ENCODE data around the gene FAAP20.

FAAP20 gene

GRCh38 chr1:2173546-2174347, 20.8 kb downstream of the FAAP20 start:
- Histone ChIP-seq H3K9me3 (ENCODE audit: control insufficient read depth, insufficient read depth, low read depth, low read length) (no peaks in the 10 kb centered on the region), H3K4me3 (ENCODE audit: low read depth, low read length) (no peak overlapping the region), H3K27ac (ENCODE audit: low read depth, low read length) (no peak overlapping the region), H3K27me3 (ENCODE audit: control insufficient read depth, insufficient read depth, low read length) (no peaks in the 10 kb centered on the region), H3K36me3 (ENCODE audit: control insufficient read depth, insufficient read depth, low read length) (peaks cover 34% of the 10 kb centered on the region), H3K9ac (ENCODE audit: low read length) (no peak overlapping the region), H3K4me1 (ENCODE audit: control insufficient read depth, insufficient read depth, low read length) (0 out of 2 replicates have a peak, but pooled peaks cover 3% of the 10 kb centered on the region)

- Histone ChIP-seq H3K9me3 (ENCODE audit: control insufficient read depth, insufficient read depth, low read depth, low read length) (no peaks in the 10 kb centered on the region), H3K4me3 (ENCODE audit: low read depth, low read length) (no peak overlapping the region), H3K27ac (ENCODE audit: low read depth, low read length) (no peak overlapping the region), H3K27me3 (ENCODE audit: control insufficient read depth, insufficient read depth, low read length) (no peaks in the 10 kb centered on the region), H3K9ac (ENCODE audit: low read length) (no peak overlapping the region), H3K4me1 (ENCODE audit: control insufficient read depth, insufficient read depth, low read length) (0 out of 2 replicates have a peak, but pooled peaks cover 3% of the 10 kb centered on the region), H3K36me3 (ENCODE audit: control insufficient read depth, insufficient read depth, low read length) (peaks cover 24% of the 10 kb centered on the region)
Measured at GRCh38 chr1:2172551-2173146, 21.9 kb downstream of the FAAP20 start.

- Histone ChIP-seq H3K9me3 (ENCODE audit: control insufficient read depth, insufficient read depth, low read depth, low read length) (no peaks in the 10 kb centered on the region), H3K27me3 (ENCODE audit: control insufficient read depth, insufficient read depth, low read length) (no peaks in the 10 kb centered on the region), H3K36me3 (ENCODE audit: control insufficient read depth, insufficient read depth, low read length) (peaks cover 24% of the 10 kb centered on the region), H3K27ac (ENCODE audit: low read depth, low read length) (no peak overlapping the region), H3K9ac (ENCODE audit: low read length) (no peak overlapping the region), H3K4me3 (ENCODE audit: low read depth, low read length) (no peak overlapping the region), H3K4me1 (ENCODE audit: control insufficient read depth, insufficient read depth, low read length) (0 out of 2 replicates have a peak, but pooled peaks cover 3% of the 10 kb centered on the region)
Measured at GRCh38 chr1:2172012-2172411, 22.6 kb downstream of the FAAP20 start.

DNA sequence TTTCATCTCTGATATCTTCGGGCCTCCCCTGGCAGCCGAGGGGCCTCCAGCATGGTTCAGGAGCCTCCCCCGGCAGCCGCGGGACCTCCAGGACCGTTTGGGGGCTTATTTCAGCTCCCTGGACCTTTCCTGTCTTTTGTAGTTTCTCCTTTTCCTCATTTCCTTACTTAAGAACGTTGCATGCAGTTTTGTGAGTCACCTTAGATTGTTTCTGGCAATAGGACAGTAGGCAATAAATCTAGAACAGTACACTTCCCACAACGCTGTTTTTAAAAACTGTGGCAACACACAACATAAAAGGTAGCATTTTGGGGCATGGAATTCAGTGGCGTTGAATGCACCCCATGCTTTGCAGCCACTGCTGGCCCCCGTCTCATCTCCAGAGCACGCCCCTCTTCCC, 24.4 kb downstream of the FAAP20 start:
- no peak overlapping the region for H3K27ac ChIP-seq (ENCODE audit: low read depth, low read length)
- H3K27me3 ChIP-seq (ENCODE audit: control insufficient read depth, insufficient read depth, low read length), result no peaks in the 10 kb centered on the region
- no peak overlapping the region for H3K4me3 ChIP-seq (ENCODE audit: low read depth, low read length)

GRCh38 chr1:2169200-2169836, 25.3 kb downstream of the FAAP20 start:
- Histone ChIP-seq H3K4me3 (ENCODE audit: low read depth, low read length) (no peak overlapping the region), H3K27ac (ENCODE audit: low read depth, low read length) (no peak overlapping the region), H3K27me3 (ENCODE audit: control insufficient read depth, insufficient read depth, low read length) (no peaks in the 10 kb centered on the region), H3K9ac (ENCODE audit: low read length) (no peak overlapping the region), H3K4me1 (ENCODE audit: control insufficient read depth, insufficient read depth, low read length) (peaks cover 4% of the 10 kb centered on the region; the same call in 1 of the 2 replicates), H3K9me3 (ENCODE audit: control insufficient read depth, insufficient read depth, low read depth, low read length) (no peaks in the 10 kb centered on the region), H3K36me3 (ENCODE audit: control insufficient read depth, insufficient read depth, low read length) (peaks cover 14% of the 10 kb centered on the region)

More for the DNA sequence above, 24.4 kb downstream of the FAAP20 start:
- Histone ChIP-seq H3K9ac (ENCODE audit: low read length) (no peak overlapping the region), H3K4me1 (ENCODE audit: control insufficient read depth, insufficient read depth, low read length) (peaks cover 7% of the 10 kb centered on the region; the same call in 1 of the 2 replicates), H3K9me3 (ENCODE audit: control insufficient read depth, insufficient read depth, low read depth, low read length) (no peaks in the 10 kb centered on the region), H3K36me3 (ENCODE audit: control insufficient read depth, insufficient read depth, low read length) (peaks cover 14% of the 10 kb centered on the region)

DNA sequence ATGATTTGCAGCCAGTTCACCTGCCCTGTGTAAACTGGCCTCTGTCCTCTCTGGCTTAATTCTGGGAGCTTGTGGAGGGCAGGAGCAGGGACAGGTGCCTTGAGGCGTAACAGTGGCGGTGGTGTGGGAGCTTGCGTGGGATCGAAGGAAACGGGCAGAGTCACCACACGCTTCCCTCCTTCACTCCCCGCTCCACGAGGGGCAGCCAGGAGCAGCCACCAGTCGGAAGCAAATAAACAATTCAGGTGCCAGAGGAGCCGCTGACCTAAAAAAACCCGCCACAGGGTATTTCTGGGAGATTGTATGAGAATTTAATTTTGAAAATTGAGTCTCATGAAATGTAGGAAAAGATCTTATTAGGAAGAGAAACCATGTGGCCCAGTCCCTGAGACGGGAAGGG, 26.0 kb downstream of the FAAP20 start:
- Histone ChIP-seq H3K4me3 (ENCODE audit: low read depth, low read length) (no peak overlapping the region), H3K9ac (ENCODE audit: low read length) (no peak overlapping the region), H3K4me1 (ENCODE audit: control insufficient read depth, insufficient read depth, low read length) (peaks cover 4% of the 10 kb centered on the region; the same call in 1 of the 2 replicates), H3K27me3 (ENCODE audit: control insufficient read depth, insufficient read depth, low read length) (no peaks in the 10 kb centered on the region), H3K36me3 (ENCODE audit: control insufficient read depth, insufficient read depth, low read length) (peaks cover 14% of the 10 kb centered on the region), H3K9me3 (ENCODE audit: control insufficient read depth, insufficient read depth, low read depth, low read length) (no peaks in the 10 kb centered on the region), H3K27ac (ENCODE audit: low read depth, low read length) (no peak overlapping the region; the same call in 1 of the 2 replicates)

DNA sequence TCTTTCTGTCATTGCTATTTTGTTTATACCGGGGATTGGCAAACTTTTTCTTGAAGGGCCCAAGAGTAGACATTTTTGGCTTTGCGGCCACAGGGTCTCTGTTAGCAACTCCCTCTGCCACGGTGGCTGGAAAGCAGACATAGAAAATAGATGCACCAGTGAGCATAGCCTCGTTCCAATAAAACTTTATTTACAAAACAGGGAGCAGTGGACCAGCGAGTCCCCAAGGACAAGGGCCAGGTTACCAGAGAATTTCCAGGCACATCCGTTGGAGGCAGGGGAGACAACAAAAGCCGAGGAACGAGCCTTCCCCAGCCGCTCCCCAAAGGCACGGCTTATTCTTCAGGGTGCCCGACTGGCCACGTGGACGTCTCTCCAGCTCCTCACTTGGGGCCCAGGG, 26.5 kb downstream of the FAAP20 start:
- Histone ChIP-seq H3K9me3 (ENCODE audit: control insufficient read depth, insufficient read depth, low read depth, low read length) (peaks cover under 1% of the 10 kb centered on the region; the same call in 1 of the 2 replicates), H3K27me3 (ENCODE audit: control insufficient read depth, insufficient read depth, low read length) (no peaks in the 10 kb centered on the region), H3K4me1 (ENCODE audit: control insufficient read depth, insufficient read depth, low read length) (peaks cover 4% of the 10 kb centered on the region; the same call in 1 of the 2 replicates), H3K36me3 (ENCODE audit: control insufficient read depth, insufficient read depth, low read length) (peaks cover 17% of the 10 kb centered on the region), H3K27ac (ENCODE audit: low read depth, low read length) (no peak overlapping the region), H3K4me3 (ENCODE audit: low read depth, low read length) (no peak overlapping the region), H3K9ac (ENCODE audit: low read length) (no peak overlapping the region)

DNA sequence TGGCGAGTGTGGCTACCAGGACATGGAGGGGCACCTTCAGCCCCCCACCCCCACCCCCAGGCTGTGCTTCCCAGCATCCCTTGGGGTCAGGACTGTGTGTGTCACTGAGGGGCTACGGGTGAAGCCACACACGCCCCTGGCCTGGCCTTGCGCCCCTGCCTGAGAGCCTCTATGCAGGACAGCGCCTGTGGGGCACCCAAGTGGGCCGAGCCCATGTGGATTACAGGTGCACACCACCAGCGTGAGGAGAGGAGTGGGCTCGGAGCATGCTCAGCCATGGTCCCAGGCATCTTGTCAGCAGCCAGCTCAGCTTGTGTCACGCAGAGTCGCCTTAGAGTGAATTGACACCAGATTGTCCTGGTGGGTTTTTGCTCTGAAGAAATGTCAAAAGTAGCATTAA, 27.9 kb downstream of the FAAP20 start:
- Histone ChIP-seq H3K36me3 (ENCODE audit: control insufficient read depth, insufficient read depth, low read length) (peaks cover 12% of the 10 kb centered on the region), H3K9me3 (ENCODE audit: control insufficient read depth, insufficient read depth, low read depth, low read length) (peaks cover 3% of the 10 kb centered on the region; the same call in 1 of the 2 replicates), H3K4me3 (ENCODE audit: low read depth, low read length) (no peak overlapping the region), H3K27ac (ENCODE audit: low read depth, low read length) (no peak overlapping the region), H3K4me1 (ENCODE audit: control insufficient read depth, insufficient read depth, low read length) (peaks cover 4% of the 10 kb centered on the region; the same call in 1 of the 2 replicates), H3K27me3 (ENCODE audit: control insufficient read depth, insufficient read depth, low read length) (no peaks in the 10 kb centered on the region), H3K9ac (ENCODE audit: low read length) (no peak overlapping the region)

DNA sequence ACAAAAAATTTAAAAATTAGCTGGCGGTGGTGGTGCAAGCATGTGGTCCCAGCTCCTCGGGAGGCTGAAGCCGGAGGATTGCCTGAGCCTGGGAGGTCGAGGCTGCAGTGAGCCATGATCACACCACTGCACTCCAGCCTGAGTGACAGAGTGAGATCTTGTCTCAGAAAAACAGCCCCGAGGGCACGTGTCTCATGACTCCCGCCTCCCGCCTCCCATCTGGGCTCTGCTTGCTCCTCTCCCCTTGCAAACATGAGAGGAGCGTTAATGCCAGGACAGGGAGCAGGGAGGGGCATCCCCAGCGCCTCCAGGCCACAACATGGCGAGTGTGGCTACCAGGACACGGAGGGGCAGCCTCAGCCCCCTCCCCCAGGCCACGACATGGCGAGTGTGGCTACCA, 28.3 kb downstream of the FAAP20 start:
- Histone ChIP-seq H3K27me3 (ENCODE audit: control insufficient read depth, insufficient read depth, low read length) (no peaks in the 10 kb centered on the region), H3K9ac (ENCODE audit: low read length) (no peak overlapping the region), H3K36me3 (ENCODE audit: control insufficient read depth, insufficient read depth, low read length) (peaks cover 9% of the 10 kb centered on the region)

GRCh38 chr1:2165646-2166045, 28.9 kb downstream of the FAAP20 start:
- Histone ChIP-seq H3K27ac (ENCODE audit: low read depth, low read length) (no peak overlapping the region), H3K27me3 (ENCODE audit: control insufficient read depth, insufficient read depth, low read length) (no peaks in the 10 kb centered on the region), H3K4me3 (ENCODE audit: low read depth, low read length) (no peak overlapping the region), H3K9me3 (ENCODE audit: control insufficient read depth, insufficient read depth, low read depth, low read length) (peaks cover 3% of the 10 kb centered on the region; the same call in 1 of the 2 replicates), H3K9ac (ENCODE audit: low read length) (no peak overlapping the region), H3K36me3 (ENCODE audit: control insufficient read depth, insufficient read depth, low read length) (peaks cover 9% of the 10 kb centered on the region), H3K4me1 (ENCODE audit: control insufficient read depth, insufficient read depth, low read length) (peaks cover 4% of the 10 kb centered on the region; the same call in 1 of the 2 replicates)

More for the DNA sequence above, 28.3 kb downstream of the FAAP20 start:
- H3K27ac ChIP-seq (ENCODE audit: low read depth, low read length), result no peak overlapping the region
- H3K4me1 ChIP-seq (ENCODE audit: control insufficient read depth, insufficient read depth, low read length), result peaks cover 4% of the 10 kb centered on the region; the same call in 1 of the 2 replicates
- peaks cover 3% of the 10 kb centered on the region; the same call in 1 of the 2 replicates for H3K9me3 ChIP-seq (ENCODE audit: control insufficient read depth, insufficient read depth, low read depth, low read length)
- H3K4me3 ChIP-seq (ENCODE audit: low read depth, low read length), result no peak overlapping the region
